Measurements from ENCODE around the gene TAF11L7.
"Not testable (repeated sequence)": the region's sequence is repeated elsewhere in the genome, so short reads cannot be mapped to it uniquely, and the experiment has no call there.

- not testable (repeated sequence) for TF ChIP-seq CTCF (IDR thresholded peaks at IDR 0.05; ENCODE audit: low read length); EZH2 (optimal IDR thresholded peaks at IDR 0.05; ENCODE audit: low read depth, low read length)
Measured at GRCh38 chr5:17590860-17591259, 5.3 kb upstream of the TAF11L7 start, which contains the start of gene TAF11L8.

All from MM.1S (cell line).